Measurements from ENCODE around the gene FNIP2.

DNA sequence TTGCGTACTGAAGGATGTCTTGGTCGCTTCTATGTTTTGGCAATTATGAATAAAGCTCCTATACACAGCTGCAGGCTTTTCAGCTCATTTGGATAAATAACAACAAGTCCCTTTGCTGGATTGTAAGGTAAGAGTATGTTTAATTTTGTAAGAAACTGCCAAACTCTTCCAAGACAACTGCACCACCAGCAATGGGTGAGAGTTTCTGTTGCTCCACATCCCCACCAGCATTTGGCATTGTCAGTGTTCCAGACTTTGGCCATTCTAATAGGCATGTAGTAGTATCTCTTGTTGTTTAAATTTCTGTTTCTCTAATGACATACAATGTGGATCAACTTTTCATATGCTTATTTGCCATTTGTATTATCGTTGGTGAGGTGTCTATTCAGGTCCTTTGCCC, 44.3 kb downstream of the FNIP2 start:
- TF ChIP-seq, protein P1, sequence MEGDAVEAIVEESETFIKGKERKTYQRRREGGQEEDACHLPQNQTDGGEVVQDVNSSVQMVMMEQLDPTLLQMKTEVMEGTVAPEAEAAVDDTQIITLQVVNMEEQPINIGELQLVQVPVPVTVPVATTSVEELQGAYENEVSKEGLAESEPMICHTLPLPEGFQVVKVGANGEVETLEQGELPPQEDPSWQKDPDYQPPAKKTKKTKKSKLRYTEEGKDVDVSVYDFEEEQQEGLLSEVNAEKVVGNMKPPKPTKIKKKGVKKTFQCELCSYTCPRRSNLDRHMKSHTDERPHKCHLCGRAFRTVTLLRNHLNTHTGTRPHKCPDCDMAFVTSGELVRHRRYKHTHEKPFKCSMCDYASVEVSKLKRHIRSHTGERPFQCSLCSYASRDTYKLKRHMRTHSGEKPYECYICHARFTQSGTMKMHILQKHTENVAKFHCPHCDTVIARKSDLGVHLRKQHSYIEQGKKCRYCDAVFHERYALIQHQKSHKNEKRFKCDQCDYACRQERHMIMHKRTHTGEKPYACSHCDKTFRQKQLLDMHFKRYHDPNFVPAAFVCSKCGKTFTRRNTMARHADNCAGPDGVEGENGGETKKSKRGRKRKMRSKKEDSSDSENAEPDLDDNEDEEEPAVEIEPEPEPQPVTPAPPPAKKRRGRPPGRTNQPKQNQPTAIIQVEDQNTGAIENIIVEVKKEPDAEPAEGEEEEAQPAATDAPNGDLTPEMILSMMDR (IDR thresholded peaks at IDR 0.05; ENCODE audit: borderline replicate concordance, extremely low read depth, low read length, poor library complexity, severe bottlenecking): no peak
- TF ChIP-seq EZH2 (IDR thresholded peaks at IDR 0.05; ENCODE audit: borderline replicate concordance, low read depth, low read length, severe bottlenecking): no peak
